Tibial nerve (tissue), 4 donors: Measurements from ENCODE around the gene USP24.

Experiments used
- CTCF ChIP-seq, 5 experiments: fragments of 200-600 bp in 3 of 5; fragments of 450-650 bp in 2 of 5; sonication (generic) in 3 of 5; IDR thresholded peaks; one replicate each; pipeline ENCODE4 v1.5.1; 2016 to 2019; ENCODE audit warnings: antibody characterized with exemption in 5 of 5, mild to moderate bottlenecking in 3 of 5, moderate library complexity in 2 of 5
- EP300 ChIP-seq, 2 donors: sonication (generic); formaldehyde crosslinking; IDR thresholded peaks; one replicate each; pipeline ENCODE4 v1.6.1; 2017; ENCODE audit warnings: antibody characterized with exemption in 2 of 2, mild to moderate bottlenecking in 1 of 2
- POLR2A ChIP-seq, 2 donors: fragments of 450-650 bp; IDR thresholded peaks; one replicate each; pipeline ENCODE4 v1.6.1; 2017; ENCODE audit warnings: antibody characterized with exemption in 2 of 2, mild to moderate bottlenecking in 2 of 2, moderate library complexity in 2 of 2

GRCh38 chr1:55235722-55236121 lies 20.6 kb upstream of the USP24 start:
- no peak for TF ChIP-seq POLR2A (IDR thresholded peaks at IDR 0.05)
- peak in 1 of 2 donors; percentile 14 for TF ChIP-seq EP300 (IDR thresholded peaks at IDR 0.05)
- no peak for TF ChIP-seq CTCF (IDR thresholded peaks at IDR 0.05)
